ENCODE results near the gene SKAP1. TPM values are rescaled to one million over a fixed set of nuclear protein-coding genes. Genes with fewer than 3 reads are reported as not detected.

Gene SKAP1
- total and polyA plus RNA-seq, 4 donors: 1.4 to 4.9 (median 2.5) TPM

DNA sequence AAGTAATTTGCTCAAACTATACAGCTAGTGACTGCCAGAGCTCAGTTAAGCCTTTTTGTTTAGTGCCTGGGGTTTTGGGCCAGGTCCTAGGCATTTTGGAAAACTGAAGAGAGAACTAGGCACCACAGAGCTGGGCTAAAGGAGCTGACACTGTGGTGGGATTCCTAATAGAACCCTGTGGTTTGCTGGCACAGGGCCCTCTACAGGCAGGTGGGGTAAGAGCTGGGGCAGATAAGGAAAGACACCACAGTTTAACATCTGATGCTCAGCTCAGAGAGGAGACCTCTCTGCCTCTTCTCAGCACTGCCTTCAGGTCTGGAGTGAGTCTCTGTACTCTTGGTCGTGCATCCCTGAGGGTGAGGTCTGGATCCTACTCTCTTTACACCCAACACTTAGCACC, 201.3 kb downstream of the SKAP1 start:
- ATAC-seq (ENCODE audit: insufficient read depth, low FRiP score) (no peak), DNase-seq (no peak)
- TF ChIP-seq CTCF (IDR thresholded peaks at IDR 0.05; ENCODE audit: control extremely low read depth, extremely low read depth): no peak
- Histone ChIP-seq H3K36me3 (ENCODE audit: control insufficient read depth in 4 of 4, insufficient read depth in 4 of 4, low read length in 4 of 4) (no peaks in the 10 kb centered on the region), H3K4me3 (no peak overlapping the region), H3K9me3 (ENCODE audit: control insufficient read depth in 4 of 4, insufficient read depth in 3 of 4, low read length in 3 of 4) (no peaks in the 10 kb centered on the region), H3K27me3 (ENCODE audit: control insufficient read depth in 3 of 3, insufficient read depth in 3 of 3, low read length in 2 of 3) (peaks cover 0 to 18% (median 0%) of the 10 kb centered on the region in 3 donors), H3K27ac (ENCODE audit: low read depth in 1 of 2, low read length in 1 of 2) (no peak overlapping the region), H3K4me1 (ENCODE audit: control insufficient read depth in 5 of 5, insufficient read depth in 5 of 5, low read length in 5 of 5) (no peaks in the 10 kb centered on the region), H3K9ac (ENCODE audit: insufficient read depth in 1 of 2, low read length in 2 of 2) (no peak overlapping the region)
- 91 to 94% methylated on average over 1 of the region's 1 CpG for WGBS, 2 donors

DNA sequence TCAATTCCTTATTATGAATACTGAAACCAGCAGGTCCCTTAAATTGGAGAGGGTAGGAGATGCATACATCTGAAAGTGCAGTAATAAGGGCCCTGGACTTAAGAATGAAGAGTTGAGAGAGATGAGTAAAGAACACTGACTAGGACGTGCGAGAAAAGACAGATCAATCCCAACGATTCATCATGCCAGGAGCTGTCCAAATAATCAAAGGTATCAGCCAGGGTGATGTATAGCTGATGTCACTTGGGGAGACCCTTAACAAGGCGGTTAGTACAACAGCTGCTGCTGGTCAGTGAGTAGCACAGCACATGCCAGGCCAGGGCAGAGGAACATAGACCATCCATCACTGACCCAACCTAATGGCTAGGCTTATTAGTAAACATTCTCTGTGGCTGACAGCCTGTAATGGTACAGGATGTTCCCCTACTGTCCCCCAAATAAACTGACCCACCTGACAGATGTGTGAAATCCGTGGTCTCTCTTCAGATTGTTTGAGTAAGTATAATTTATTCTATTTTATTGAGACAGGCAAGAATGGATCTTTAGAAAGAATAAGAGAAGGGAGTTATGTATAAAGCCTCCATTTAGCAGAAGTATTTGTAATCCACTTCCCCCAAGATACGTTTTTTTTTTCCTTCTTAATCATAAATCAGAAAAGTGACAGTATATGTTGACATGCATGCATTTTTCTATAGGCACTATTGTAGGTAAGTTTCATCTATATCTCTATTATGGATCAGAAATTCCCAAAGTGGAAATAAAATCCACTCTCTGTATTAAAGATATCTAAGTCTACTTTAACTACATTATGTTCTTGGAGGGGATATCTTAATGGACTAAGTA, 204.1 kb downstream of the SKAP1 start:
- 54 to 55% methylated on average over 6 of the region's 6 CpGs for WGBS, 2 donors
- TF ChIP-seq CTCF (IDR thresholded peaks at IDR 0.05; ENCODE audit: control extremely low read depth, extremely low read depth): no peak
- peaks cover 0 to 23% (median 0%) of the 10 kb centered on the region in 3 donors for H3K27me3 ChIP-seq (ENCODE audit: control insufficient read depth in 3 of 3, insufficient read depth in 3 of 3, low read length in 2 of 3)
- no peaks in the 10 kb centered on the region for H3K9me3 ChIP-seq (ENCODE audit: control insufficient read depth in 4 of 4, insufficient read depth in 3 of 4, low read length in 3 of 4)
- DNase-seq: no peak
- no peaks in the 10 kb centered on the region for H3K36me3 ChIP-seq (ENCODE audit: control insufficient read depth in 4 of 4, insufficient read depth in 4 of 4, low read length in 4 of 4)
- H3K4me3 ChIP-seq: no peak overlapping the region
- no peak for ATAC-seq (ENCODE audit: insufficient read depth, low FRiP score)
- H3K4me1 ChIP-seq (ENCODE audit: control insufficient read depth in 5 of 5, insufficient read depth in 5 of 5, low read length in 5 of 5): no peaks in the 10 kb centered on the region
- no peak overlapping the region for H3K27ac ChIP-seq (ENCODE audit: low read depth in 1 of 2, low read length in 1 of 2)
- H3K9ac ChIP-seq (ENCODE audit: insufficient read depth in 1 of 2, low read length in 2 of 2): no peak overlapping the region

DNA sequence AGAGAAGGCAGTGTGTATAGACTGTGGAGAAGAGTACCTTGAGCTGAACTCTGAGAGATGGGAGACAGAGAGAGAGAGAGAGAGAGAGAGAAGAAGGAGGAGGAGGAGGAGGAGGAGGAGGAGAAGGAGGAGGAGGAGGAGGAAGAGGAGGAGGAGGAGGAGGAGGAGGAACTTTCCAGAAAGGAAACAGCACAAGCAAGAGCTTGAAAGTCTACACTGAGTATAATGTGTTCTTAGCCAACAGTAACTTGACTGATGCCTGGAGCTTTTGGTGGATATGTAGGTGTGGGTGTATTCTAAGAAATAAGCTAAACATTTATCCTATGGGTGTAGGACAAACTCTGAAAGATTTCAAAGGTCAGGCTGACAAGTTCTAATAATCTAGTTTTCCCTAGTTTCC, 206.1 kb downstream of the SKAP1 start:
- no peak for TF ChIP-seq CTCF (IDR thresholded peaks at IDR 0.05; ENCODE audit: control extremely low read depth, extremely low read depth)
- H3K27ac ChIP-seq (ENCODE audit: low read depth in 1 of 2, low read length in 1 of 2): no peak overlapping the region
- H3K27me3 ChIP-seq (ENCODE audit: control insufficient read depth in 3 of 3, insufficient read depth in 3 of 3, low read length in 2 of 3): peaks cover 0 to 32% (median 0%) of the 10 kb centered on the region in 3 donors
- H3K9ac ChIP-seq (ENCODE audit: insufficient read depth in 1 of 2, low read length in 2 of 2): no peak overlapping the region
- ATAC-seq (ENCODE audit: insufficient read depth, low FRiP score) (no peak), DNase-seq (no peak)
- H3K4me1 ChIP-seq (ENCODE audit: control insufficient read depth in 5 of 5, insufficient read depth in 5 of 5, low read length in 5 of 5): no peaks in the 10 kb centered on the region
- H3K4me3 ChIP-seq: no peak overlapping the region
- no peaks in the 10 kb centered on the region for H3K36me3 ChIP-seq (ENCODE audit: control insufficient read depth in 4 of 4, insufficient read depth in 4 of 4, low read length in 4 of 4)
- no peaks in the 10 kb centered on the region for H3K9me3 ChIP-seq (ENCODE audit: control insufficient read depth in 4 of 4, insufficient read depth in 3 of 4, low read length in 3 of 4)
